Midbrain (tissue), 1 donor: ENCODE data around the gene ARHGAP26.
"Not testable (repeated sequence)": the region's sequence is repeated elsewhere in the genome, so short reads cannot be mapped to it uniquely, and the experiment has no call there.

Source experiments
- DNase-seq: peaks from one replicate; lab custom pipeline; 2025; lab: John Stamatoyannopoulos, UW

ARHGAP26 gene

GRCh38 chr5:142981886-142982820, 212.0 kb downstream of the ARHGAP26 start:
- peak; percentile 69 for DNase-seq

DNA sequence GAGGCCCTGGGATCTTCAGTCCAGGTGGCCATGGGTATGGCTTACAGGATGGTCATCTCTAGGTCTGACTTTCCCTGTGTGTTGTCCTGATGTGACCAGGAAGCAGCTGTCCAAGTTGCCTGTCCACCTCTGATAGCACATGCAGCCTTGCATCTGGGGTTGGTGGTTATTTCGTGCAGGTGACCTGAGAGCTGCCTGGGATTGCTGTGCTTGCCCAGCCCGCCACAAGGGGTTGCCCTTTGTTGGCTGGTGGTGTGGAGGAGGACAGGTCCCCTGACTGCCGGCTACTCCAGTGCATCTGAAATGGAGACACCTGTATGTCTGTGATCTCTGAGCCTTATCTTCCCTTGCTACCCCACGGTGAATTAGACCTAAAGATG, 212.6 kb downstream of the ARHGAP26 start:
- no peak for DNase-seq

- DNase-seq, result no peak
Observed at GRCh38 chr5:142984011-142984410, 213.8 kb downstream of the ARHGAP26 start.

DNA sequence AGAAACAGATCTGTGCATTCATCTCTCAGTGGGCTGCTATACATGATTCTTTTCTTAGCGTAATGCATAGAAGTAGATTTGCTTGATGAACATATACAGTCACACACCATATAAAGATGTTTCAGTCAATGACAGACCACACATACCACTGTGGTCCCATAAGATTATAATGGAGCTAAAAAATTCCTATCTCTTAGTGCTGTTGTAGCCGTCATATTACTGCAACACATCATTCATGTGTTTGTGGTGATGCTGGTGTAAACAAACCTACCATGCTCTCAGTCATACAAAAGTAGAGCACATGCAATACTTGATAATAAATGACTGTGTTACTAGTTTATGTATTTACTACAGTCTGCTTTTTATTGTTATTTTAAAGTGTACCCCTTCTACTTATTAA, 214.3 kb downstream of the ARHGAP26 start:
- DNase-seq, result no peak

GRCh38 chr5:142989270-142989669, 219.1 kb downstream of the ARHGAP26 start:
- not testable (repeated sequence) for DNase-seq

DNA sequence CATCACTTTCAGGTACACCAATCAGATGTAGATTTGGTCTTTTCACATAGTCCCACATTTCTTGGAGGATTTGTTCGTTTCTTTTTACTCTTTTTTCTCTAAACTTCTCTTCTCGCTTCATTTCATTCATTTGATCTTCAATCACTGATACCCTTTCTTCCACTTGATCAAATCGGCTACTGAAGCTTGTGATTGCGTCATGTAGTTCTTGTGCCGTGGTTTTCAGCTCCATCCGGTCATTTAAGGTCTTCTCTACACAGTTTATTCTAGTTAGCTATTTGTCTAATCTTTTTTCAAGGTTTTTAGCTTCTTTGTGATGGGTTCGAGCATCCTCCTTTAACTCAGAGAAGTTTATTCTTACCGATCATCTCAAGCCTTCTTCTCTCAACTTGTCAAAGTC, 219.9 kb downstream of the ARHGAP26 start:
- not testable (repeated sequence) for DNase-seq

DNA sequence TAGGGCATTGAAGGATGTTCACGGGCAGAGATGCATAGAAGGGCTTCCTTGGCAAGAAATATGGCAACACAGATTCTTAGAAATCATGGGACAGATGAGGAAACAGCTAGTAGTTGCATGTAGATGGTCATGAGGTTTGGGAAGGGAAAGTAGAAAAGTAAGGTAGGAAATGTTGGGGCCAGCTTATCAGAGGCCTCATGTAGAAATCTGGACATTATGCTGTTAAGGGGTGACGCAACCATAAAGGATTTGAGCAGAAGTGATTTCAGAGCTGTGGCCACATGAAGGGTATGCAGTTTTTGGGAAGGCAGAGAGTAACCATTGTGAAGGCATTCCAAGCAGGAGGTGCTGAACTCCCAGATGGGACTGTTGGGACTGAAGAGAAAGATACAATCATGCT, 224.0 kb downstream of the ARHGAP26 start:
- no peak for DNase-seq

DNA sequence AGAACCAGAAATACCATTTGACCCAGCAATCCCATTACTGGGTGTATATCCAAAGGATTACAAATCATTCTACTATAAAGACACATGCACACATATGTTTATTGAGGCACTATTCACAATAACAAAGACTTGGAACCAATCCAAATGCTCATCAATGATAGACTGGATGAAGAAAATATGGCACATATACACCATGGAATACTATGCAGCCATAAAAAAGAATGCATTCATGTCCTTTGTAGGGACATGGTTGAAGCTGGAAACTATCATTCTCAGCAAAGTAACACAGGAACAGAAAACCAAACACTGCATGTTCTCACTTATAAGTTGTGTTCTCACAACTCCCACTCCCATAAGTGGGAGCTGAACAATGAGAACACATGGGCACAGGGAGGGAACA, 225.4 kb downstream of the ARHGAP26 start:
- DNase-seq, result not testable (repeated sequence)

DNA sequence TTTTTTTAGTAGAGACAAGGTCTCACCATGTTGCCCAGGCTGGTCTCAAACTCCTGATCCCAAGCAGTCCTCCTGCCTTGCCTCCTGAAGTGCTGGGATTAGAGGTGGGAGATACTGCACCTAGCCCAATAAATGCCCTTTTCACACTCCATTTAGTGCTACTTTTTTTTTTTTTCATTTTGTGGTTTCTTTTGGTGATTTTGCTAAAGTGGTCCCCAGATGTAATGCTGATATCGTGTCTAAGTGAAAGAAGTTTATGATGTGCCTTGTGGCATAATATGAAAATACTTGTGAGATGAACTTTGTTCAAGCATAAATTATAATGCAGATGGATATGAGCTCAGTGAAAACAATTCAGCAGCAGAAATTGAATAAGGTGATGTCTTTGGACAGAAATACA, 227.4 kb downstream of the ARHGAP26 start:
- no peak for DNase-seq

GRCh38 chr5:142998316-142999020, 228.3 kb downstream of the ARHGAP26 start:
- DNase-seq, result no peak

- DNase-seq, result not testable (repeated sequence)
Observed at GRCh38 chr5:143000551-143000950, 230.4 kb downstream of the ARHGAP26 start.

- no peak for DNase-seq
Observed at GRCh38 chr5:143001764-143002351, 231.7 kb downstream of the ARHGAP26 start.

GRCh38 chr5:143002459-143003327, 232.5 kb downstream of the ARHGAP26 start:
- peak; percentile 40 for DNase-seq

- no peak for DNase-seq
Observed at GRCh38 chr5:143003328-143003636, 233.1 kb downstream of the ARHGAP26 start.

DNA sequence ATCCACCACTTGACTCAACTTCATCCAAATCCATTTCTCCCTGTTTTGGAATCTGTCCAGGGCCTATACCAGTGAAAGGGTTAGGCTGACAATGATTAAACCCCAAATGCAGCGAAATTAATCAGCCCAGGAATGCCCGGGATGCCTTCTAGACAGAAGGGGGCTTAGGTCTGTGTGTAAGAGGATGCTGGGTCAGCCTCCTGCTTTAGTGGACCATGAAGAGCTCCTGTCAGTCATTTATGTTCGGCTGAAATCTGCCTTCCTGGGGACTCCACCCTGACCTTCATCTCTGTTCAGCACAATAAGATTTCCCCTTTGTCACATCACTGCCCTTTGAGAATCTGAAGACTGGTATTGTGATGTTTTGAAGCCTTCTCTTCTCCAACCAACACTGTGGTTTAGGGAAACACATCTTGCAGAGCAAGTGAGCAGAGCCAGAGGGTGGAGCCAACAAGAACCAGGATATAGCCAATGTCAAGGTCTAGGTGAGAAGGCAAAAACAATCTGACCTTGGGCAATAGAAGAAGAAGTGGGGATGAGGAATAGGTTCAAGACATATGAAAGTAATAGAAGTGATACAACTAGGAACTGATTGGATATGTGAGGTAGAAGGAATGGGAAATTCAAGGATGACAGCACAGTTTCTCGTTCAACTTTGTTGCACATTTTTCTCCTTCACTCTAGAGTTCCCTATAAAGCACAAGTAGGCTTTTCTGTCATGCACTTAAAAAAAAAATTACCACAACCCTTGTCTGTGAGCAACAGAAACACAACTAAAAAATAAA, 234.4 kb downstream of the ARHGAP26 start:
- DNase-seq, result no peak

DNA sequence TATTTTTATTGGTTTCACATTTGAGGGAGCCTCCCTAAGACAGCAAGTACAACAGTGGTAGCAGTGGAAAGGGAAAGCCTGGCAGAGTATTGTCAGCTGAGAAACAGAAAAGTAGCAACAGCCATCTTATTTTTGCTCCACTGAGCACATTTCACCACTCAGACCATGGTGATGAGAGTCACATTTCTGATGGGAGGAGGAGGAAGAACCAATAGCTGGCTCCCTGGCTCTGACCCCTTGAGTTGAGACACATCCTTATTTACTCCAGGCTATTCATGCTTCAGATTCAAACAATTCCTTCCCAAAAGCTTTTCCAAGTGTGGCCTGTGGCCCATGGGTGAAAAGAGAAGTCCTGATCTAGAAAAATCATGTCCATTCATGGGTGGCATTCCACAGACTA, 236.3 kb downstream of the ARHGAP26 start:
- no peak for DNase-seq

- no peak for DNase-seq
Observed at GRCh38 chr5:143008032-143008431, 237.9 kb downstream of the ARHGAP26 start.

- DNase-seq, result no peak
Observed at GRCh38 chr5:143008809-143009521, 238.8 kb downstream of the ARHGAP26 start.

- no peak for DNase-seq
Observed at GRCh38 chr5:143010351-143010750, 240.2 kb downstream of the ARHGAP26 start.

GRCh38 chr5:143011585-143011984, 241.4 kb downstream of the ARHGAP26 start:
- DNase-seq, result no peak
